ENCODE results near the gene LDLRAD4.

DNA sequence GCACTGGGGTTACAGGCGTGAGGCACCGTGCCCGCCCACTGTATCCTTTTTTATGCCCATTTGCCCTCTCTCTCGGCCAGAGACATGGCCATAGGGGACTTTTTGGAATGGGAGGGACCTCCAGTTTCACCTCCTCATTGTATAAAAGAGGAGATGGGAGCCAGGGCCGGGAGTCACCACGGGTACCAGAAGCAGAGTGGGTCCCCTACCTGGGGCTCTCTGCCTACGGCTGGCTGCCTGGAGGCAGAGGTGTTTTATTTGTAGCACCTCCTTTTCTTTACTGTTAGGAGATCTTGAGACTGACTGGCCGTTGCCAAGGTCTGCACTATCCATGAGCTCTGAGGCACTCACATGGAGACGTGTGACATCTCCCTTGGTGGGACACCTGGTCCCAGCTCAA, 162.8 kb downstream of the LDLRAD4 start:
- TF ChIP-seq, protein P1, sequence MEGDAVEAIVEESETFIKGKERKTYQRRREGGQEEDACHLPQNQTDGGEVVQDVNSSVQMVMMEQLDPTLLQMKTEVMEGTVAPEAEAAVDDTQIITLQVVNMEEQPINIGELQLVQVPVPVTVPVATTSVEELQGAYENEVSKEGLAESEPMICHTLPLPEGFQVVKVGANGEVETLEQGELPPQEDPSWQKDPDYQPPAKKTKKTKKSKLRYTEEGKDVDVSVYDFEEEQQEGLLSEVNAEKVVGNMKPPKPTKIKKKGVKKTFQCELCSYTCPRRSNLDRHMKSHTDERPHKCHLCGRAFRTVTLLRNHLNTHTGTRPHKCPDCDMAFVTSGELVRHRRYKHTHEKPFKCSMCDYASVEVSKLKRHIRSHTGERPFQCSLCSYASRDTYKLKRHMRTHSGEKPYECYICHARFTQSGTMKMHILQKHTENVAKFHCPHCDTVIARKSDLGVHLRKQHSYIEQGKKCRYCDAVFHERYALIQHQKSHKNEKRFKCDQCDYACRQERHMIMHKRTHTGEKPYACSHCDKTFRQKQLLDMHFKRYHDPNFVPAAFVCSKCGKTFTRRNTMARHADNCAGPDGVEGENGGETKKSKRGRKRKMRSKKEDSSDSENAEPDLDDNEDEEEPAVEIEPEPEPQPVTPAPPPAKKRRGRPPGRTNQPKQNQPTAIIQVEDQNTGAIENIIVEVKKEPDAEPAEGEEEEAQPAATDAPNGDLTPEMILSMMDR (IDR thresholded peaks at IDR 0.05; ENCODE audit: insufficient read depth, low read length, poor library complexity, severe bottlenecking), result no peak
- no peak for TF ChIP-seq EZH2phosphoT487 (conservative IDR thresholded peaks at IDR 0.05; ENCODE audit: low read length)

Measured in SU-DHL-6 (cell line).